PC-3 (cell line): ENCODE measurements around the gene FOXL1.

Source experiments
- EZH2 ChIP-seq: fragments of 300-600 bp; sonication (generic); IDR thresholded peaks from one replicate; pipeline ENCODE4 v1.6.1; 2017; ENCODE audit warnings: antibody characterized with exemption, mild to moderate bottlenecking, low read length; ENCODE audit not compliant: unreplicated experiment
- TF ChIP-seq, protein P1 (sequence below): fragments of 300-600 bp; sonication (generic); conservative IDR thresholded peaks from 2 replicates; pipeline ENCODE4 v1.5.1; 2017; ENCODE audit warnings: antibody characterized with exemption, low read depth, mild to moderate bottlenecking, low read length

- no peak for TF ChIP-seq EZH2
- TF ChIP-seq, protein P1, sequence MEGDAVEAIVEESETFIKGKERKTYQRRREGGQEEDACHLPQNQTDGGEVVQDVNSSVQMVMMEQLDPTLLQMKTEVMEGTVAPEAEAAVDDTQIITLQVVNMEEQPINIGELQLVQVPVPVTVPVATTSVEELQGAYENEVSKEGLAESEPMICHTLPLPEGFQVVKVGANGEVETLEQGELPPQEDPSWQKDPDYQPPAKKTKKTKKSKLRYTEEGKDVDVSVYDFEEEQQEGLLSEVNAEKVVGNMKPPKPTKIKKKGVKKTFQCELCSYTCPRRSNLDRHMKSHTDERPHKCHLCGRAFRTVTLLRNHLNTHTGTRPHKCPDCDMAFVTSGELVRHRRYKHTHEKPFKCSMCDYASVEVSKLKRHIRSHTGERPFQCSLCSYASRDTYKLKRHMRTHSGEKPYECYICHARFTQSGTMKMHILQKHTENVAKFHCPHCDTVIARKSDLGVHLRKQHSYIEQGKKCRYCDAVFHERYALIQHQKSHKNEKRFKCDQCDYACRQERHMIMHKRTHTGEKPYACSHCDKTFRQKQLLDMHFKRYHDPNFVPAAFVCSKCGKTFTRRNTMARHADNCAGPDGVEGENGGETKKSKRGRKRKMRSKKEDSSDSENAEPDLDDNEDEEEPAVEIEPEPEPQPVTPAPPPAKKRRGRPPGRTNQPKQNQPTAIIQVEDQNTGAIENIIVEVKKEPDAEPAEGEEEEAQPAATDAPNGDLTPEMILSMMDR = no peak
Measured at GRCh38 chr16:86621966-86622365, 43.6 kb downstream of the FOXL1 start.
